OCI-LY1 (cell line): ENCODE measurements around the gene NDUFB1.

Source experiments
- CTCF ChIP-seq: fragments of 200-600 bp; sonication (generic), shearing (Covaris generic); IDR thresholded peaks from 2 replicates; pipeline ENCODE4 v1.5.1; 2017; ENCODE audit warnings: mild to moderate bottlenecking, antibody characterized with exemption, low read length, moderate library complexity, mixed read lengths
- EZH2 ChIP-seq: fragments of 200-600 bp; sonication (generic), shearing (Covaris generic); IDR thresholded peaks from 2 replicates; pipeline ENCODE4 v1.8.0; 2017; ENCODE audit warnings: borderline replicate concordance, mixed run types, mild to moderate bottlenecking, antibody characterized with exemption, low read length, moderate library complexity, mixed read lengths

GRCh38 chr14:92106143-92106926 is 15.2 kb downstream of the NDUFB1 start, which contains the start of gene ATXN3:
- peak; percentile 68 for TF ChIP-seq CTCF
- no peak for TF ChIP-seq EZH2
